ENCODE data around the gene NACC1. TPM values are rescaled to one million over a fixed set of nuclear protein-coding genes. Genes with fewer than 3 reads are reported as not detected.

NACC1 gene
- total and polyA plus RNA-seq, 3 donors from 2014 or later, result 38.2 to 102 (median 75.9) TPM

DNA sequence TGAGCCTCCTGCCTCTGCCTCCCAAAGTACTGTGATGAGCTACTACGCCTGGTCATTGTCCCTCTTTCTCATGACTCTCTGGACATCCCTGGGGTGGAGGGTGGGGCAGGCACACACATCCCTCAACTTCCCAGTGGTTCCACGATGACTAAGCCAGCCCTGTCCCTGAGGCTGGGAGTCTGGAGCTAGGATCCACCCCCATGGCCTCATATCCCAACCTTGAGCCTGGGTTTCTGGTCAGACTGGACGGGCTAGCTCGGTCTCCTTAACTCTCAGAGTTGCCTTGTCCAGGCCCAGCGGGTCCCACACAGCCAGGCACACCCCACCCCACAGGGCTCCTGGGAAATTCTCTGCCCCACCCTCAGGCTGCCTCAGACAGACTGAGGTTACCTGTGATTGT lies 51.7 kb downstream of the NACC1 start:
- Histone ChIP-seq H3K4me3 (no peak overlapping the region), H3K27ac (no peak overlapping the region), H3K36me3 (ENCODE audit: low read depth, missing control alignments) (no peaks in the 10 kb centered on the region), H3K9me3 (no peaks in the 10 kb centered on the region), H3K27me3 (no peaks in the 10 kb centered on the region), H3K4me1 (peaks cover 2% of the 10 kb centered on the region)
- intact Hi-C loops (cut with DNase I; ENCODE audit: low total_unique reads), result no loop called here
- 79 to 90% methylated on average over 5 of the region's 5 CpGs for WGBS, 2 donors
- DNase-seq, result no peak
- TF ChIP-seq POLR2A (IDR thresholded peaks at IDR 0.05), result no peak
- TF ChIP-seq, protein P1, sequence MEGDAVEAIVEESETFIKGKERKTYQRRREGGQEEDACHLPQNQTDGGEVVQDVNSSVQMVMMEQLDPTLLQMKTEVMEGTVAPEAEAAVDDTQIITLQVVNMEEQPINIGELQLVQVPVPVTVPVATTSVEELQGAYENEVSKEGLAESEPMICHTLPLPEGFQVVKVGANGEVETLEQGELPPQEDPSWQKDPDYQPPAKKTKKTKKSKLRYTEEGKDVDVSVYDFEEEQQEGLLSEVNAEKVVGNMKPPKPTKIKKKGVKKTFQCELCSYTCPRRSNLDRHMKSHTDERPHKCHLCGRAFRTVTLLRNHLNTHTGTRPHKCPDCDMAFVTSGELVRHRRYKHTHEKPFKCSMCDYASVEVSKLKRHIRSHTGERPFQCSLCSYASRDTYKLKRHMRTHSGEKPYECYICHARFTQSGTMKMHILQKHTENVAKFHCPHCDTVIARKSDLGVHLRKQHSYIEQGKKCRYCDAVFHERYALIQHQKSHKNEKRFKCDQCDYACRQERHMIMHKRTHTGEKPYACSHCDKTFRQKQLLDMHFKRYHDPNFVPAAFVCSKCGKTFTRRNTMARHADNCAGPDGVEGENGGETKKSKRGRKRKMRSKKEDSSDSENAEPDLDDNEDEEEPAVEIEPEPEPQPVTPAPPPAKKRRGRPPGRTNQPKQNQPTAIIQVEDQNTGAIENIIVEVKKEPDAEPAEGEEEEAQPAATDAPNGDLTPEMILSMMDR (IDR thresholded peaks at IDR 0.05), result no peak

DNA sequence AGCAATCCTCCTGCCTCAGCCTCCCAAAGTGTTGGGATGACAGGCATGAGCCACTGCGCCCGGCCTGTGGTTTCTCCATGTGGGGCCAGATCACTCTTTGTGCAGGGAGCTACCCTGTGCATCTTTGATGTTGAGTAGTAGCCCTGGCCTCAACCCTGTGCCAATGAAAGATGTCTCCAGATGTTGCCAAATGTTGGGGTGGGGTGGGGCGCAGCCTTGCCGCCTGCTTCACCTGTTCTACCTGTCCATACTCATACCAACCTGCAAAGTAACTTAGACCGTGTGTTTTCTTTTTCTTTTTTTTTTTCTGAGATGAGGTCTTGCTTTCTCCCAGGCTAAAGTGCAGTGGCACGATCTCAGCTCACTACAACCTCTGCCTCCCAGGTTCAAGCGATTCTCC lies 53.1 kb downstream of the NACC1 start:
- no peak for DNase-seq
- whole genome bisulfite sequencing, 2 donors, result 96 to 97% methylated on average over 7 of the region's 7 CpGs
- Histone ChIP-seq H3K4me3 (no peak overlapping the region), H3K4me1 (no peaks in the 10 kb centered on the region), H3K27ac (no peak overlapping the region), H3K27me3 (no peaks in the 10 kb centered on the region), H3K36me3 (ENCODE audit: low read depth, missing control alignments) (no peaks in the 10 kb centered on the region), H3K9me3 (no peaks in the 10 kb centered on the region)
- TF ChIP-seq, protein P1 (IDR thresholded peaks at IDR 0.05), result no peak
- no peak for TF ChIP-seq POLR2A (IDR thresholded peaks at IDR 0.05)
- intact Hi-C loops (cut with DNase I; ENCODE audit: low total_unique reads), result no loop called here

DNA sequence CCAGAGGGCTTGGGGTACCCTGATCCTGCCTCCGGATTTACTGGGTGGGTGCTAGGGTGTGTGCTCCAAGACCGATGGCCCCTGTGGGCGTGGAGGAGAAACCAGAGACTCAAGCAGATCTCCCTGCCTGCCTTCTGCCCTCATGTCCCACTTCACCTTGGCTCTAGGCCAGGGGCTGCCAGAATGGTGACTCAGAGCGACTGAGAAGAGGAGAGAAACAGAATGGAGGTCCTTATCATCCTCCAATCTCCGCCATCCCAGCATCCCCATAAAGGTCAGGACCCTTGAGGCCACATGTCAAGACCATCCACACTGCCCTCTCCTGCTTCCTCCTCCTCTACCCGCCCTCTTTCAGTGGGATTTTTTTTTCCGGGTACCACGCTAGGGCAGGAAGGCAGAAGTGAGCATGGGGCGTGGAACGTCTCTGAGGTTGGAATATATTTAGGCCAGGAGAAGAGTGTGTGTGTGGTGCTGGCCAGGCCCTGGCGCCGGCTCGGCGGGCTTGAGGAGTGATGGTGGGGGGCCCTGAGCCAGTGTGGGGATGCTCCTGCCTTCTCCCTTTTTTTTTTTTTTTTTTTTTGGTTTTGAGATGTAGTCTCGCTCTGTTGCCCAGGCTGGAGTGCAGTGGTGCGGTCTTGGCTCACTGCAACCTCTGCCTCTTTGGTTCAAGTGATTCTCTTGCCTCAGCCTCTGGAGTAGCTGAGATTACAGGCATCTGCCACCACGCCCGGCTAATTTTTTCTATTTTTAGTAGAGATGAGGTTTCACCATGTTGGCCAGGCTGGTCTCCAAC lies 54.5 kb downstream of the NACC1 start:
- no peaks in the 10 kb centered on the region for H3K9me3 ChIP-seq
- intact Hi-C loops (cut with DNase I; ENCODE audit: low total_unique reads), result no loop called here
- no peak for DNase-seq
- TF ChIP-seq POLR2A (IDR thresholded peaks at IDR 0.05), result no peak
- TF ChIP-seq, protein P1 (IDR thresholded peaks at IDR 0.05), result no peak
- no peaks in the 10 kb centered on the region for H3K4me1 ChIP-seq
- 69 to 78% methylated on average over 18 of the region's 18 CpGs for WGBS, 2 donors
- H3K36me3 ChIP-seq (ENCODE audit: low read depth, missing control alignments), result no peaks in the 10 kb centered on the region
- no peak overlapping the region for H3K4me3 ChIP-seq
- no peak overlapping the region for H3K27ac ChIP-seq
- H3K27me3 ChIP-seq, result no peaks in the 10 kb centered on the region

DNA sequence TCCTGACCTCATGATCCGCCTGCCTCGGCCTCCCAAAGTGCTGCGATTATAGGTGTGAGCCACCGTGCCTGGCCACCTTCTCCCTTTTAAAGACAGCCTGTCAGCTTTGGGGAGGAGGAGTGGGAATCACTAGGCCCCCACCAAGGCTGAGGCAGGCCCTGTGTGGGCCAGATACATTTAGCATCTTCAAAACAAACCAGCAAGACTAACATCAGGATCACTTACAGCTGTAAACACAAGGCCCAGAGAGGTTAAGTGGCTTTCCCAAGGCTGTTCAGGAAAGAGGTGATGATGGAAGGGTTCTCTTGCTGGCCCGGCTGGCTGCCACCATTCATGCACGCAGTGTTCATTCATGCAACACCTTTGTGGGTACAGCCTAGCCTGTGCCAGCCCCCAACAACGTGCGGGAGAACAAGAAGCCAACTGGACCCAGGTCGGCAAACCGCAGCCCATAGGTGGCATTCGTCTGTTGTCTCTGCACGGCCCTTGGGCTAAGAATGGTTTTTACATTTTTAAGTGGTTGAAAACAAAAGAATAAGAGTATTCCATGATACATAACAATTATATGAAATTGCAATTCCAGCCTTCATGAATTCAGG lies 55.2 kb downstream of the NACC1 start:
- Histone ChIP-seq H3K36me3 (ENCODE audit: low read depth, missing control alignments) (no peaks in the 10 kb centered on the region), H3K27ac (no peak overlapping the region), H3K4me3 (no peak overlapping the region), H3K9me3 (no peaks in the 10 kb centered on the region), H3K4me1 (no peaks in the 10 kb centered on the region), H3K27me3 (no peaks in the 10 kb centered on the region)
- DNase-seq, result no peak
- intact Hi-C loops (cut with DNase I; ENCODE audit: low total_unique reads), result no loop called here
- TF ChIP-seq, protein P1 (IDR thresholded peaks at IDR 0.05), result no peak
- no peak for TF ChIP-seq POLR2A (IDR thresholded peaks at IDR 0.05)
- 90 to 91% methylated on average over 12 of the region's 12 CpGs for WGBS, 2 donors

Data from testis (tissue), 3 donors.